NCI-H2227 treated with DMSO at 0.1 percent for 48 hours (cell line): Measurements from ENCODE around the gene CYP2C8.
"Not testable (repeated sequence)": the region's sequence is repeated elsewhere in the genome, so short reads cannot be mapped to it uniquely, and the experiment has no call there.

Source experiments
- DNase-seq: peaks from one replicate; lab custom pipeline; 2025; lab: John Stamatoyannopoulos, UW

CYP2C8 gene

DNA sequence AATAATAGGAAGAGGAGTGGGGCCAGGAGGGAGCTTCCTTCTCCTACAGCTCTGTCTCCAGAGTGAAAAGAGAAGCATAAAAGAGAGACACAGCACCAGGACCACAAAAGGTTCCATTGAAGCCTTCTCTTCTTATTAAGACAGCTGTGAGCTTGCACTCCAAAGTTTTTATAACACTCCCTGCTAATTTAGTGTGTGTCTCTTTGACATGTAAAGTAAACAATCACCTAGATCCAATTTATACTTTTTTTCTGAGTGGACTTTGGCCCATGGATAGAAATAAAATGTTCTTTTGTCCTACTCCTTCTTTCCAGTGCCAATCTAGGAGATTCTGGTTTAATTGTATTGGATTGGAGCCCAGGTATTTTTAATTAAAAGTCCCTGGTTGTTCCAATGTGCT is at the start of gene CYP2C8:
CYP2C8 (minus strand) TSS at position 212 of the 400 bp plus-strand sequence; CDS start at position 117, 95 bp downstream.
- DNase-seq = no peak

DNA sequence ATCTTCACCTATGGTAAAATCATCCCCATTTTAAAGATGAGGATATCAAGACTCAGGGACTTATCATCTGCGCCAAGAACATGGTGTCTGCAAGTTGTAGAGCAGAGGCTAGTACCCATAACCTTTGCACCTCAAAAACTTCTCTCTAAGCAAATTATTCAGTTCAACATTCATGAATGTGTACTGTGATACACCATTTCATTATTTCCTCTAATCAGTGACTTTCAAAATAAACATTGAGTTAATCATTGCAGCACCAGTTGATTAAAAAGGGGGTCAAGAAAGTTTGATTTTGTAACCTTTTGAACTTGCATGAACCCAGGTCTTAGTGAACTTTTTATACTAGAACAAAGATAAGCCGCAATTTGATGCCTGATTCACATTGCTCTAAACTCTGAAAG is 47.6 kb upstream of the CYP2C8 start:
- DNase-seq = no peak

DNA sequence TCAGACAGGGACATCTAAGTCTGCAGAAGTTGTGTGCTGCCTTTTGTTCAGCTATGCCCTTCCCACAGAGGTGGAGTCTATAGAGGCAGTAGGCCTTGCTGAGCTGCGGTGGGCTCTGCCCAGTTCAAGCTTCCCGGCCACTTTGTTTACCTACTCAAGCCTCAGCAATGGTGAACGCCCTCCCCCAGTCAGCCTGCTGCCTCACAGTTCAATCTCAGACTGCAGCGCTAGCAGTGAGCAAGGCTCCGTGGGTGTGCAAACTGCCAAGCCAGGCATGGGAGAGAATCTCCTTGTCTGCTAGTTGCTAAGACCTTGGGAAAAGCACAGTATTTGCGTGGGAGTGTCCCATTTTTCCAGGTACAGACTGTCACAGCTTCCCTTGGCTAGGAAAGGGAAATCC is 41.5 kb upstream of the CYP2C8 start:
- not testable (repeated sequence) for DNase-seq

DNA sequence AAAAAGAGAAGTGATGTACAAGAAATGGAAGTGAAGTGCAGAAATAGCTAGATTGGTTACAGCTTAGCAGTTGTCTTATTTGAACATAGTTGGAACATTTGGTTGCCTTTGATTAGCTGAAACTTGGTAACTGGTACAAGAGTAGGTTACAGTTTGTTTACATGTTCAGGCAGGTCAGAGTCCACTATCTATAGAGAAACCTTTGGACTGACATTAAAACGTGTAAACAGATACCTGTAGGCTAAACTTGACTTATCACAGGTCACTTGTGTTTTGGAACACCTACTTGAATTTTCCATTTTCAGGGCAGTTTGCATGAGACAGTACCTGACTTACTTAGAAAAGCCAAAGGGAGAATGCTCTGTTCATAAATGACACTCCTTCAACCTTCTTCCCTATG is 28.5 kb upstream of the CYP2C8 start:
- DNase-seq = no peak

DNA sequence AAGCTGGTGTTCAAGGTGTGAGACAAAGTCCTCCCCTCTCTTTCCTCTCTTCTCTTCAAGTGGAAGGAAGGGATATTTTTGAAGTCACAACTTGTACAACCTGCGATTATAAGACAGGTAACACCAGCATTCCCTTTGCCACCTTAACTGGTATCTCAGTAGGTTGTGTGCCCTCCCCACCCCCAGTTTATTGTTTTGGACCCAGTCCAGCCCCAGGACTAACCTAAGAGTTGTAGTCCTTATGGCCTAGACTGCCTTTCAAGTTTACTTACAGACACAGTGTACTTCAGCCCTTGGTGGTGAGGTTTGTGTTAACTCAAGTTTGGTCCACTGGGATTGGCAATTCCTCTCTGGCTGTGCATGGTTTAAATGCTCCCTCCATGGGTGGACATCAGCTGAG is 26.8 kb upstream of the CYP2C8 start:
- DNase-seq = no peak

DNA sequence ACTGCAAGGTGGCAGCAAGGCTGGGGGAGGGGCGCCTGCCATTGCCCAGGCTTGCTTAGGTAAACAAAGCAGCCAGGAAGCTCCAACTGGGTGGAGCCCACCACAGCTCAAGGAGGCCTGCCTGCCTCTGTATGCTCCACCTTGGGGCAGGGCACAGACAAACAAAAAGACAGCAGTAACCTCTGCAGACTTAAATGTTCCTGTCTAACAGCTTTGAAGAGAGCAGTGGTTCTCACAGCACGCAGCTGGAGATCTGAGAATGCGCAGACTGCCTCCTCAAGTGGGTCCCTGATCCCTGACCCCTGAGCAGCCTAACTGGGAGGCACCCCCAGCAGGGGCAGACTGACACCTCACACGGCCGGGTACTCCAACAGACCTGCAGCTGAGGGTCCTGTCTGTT is 10.3 kb upstream of the CYP2C8 start:
- not testable (repeated sequence) for DNase-seq

DNA sequence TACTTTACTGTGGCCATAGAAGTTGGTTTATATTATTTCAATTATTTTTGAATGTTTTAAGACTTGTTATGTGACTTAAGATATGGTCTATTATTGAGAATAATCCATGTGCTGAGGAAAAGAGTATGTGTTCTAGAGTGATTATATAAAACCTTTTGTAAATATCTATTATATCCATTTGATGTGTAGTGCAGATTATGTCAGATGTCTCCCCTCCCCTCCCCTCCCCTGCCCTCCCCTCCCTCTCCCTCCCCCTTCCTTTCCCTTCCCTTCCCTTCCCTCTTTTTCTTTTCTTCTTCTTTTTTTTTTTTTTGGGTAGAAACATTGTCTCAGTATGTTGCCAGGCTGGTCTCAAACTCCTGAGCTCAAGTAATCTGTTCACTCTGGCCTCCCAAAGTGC is 8.3 kb upstream of the CYP2C8 start:
- no peak for DNase-seq

DNA sequence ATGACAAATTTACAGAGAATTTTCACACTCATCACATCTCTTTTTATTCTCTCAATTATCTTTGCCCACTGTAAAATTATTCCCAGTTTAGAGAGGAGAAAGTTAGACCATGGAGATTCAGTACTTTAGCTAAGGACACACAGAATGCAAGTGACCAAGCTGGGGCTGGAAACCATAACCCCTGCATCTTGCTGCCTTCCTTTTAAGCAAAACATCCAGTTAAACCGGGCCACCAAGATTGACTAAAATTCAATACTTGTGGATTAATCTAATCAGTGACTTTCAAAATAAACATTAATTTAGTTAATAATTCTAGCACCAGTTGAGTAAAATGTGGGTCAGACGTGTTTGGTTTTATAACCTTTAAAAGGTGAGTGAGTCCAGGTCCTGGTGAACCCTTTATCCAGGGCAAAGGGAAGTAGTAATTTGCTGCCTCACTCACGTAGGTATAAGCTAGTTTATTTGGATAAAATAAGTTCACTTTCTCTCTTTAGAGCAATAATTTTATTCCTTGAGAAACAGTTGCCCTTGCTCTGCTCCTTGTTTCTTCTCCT is 1.9 kb upstream of the CYP2C8 start:
- no peak for DNase-seq

DNA sequence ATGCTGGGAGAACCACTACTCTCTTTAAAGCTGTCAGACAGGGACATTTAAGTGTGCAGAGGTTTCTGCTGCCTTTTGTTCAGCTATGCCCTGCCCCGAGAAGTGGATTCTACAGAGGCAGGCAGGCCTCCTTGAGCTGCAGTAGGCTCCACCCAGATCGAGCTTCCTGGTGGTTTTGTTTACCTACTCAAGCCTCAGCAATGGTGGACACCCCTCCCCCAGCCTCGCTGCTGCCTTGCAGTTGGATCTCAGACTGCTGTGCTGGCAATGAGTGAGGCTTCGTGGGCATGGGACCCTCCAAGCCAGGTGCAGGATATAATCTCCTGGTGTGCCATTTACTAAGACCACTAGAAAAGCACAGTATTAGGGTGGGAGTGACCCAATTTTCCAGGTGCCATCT is 5.2 kb downstream of the CYP2C8 start:
- DNase-seq = not testable (repeated sequence)

DNA sequence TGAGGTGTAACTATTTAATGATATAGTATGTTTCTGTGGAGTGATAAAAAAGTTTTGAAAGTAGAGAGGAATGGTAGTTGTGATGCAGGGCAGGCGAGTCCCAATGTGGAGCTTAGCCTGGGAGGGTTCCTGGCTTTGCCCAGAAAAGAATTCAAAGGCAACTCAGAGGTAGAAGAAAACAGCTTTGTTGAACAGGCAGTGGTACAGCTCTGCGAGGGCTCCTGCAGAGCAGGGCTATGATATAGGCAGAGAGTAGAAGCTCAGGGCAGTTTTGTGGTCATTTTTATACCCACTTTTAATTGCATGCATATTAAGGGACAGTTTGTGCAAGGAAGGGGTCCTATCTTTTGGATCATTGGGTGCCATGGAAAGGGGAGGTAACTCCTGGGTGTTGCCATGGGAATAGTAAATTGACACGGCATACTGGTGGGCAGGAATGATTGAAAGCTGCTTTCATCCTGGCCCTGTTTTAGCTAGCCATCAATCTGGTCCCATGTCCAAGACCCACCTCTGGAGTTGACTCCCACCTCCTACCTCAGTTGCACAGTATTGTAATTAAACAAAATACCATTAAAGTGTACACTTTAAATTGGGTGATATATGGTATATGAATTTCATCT is 12.4 kb downstream of the CYP2C8 start:
- DNase-seq = no peak

DNA sequence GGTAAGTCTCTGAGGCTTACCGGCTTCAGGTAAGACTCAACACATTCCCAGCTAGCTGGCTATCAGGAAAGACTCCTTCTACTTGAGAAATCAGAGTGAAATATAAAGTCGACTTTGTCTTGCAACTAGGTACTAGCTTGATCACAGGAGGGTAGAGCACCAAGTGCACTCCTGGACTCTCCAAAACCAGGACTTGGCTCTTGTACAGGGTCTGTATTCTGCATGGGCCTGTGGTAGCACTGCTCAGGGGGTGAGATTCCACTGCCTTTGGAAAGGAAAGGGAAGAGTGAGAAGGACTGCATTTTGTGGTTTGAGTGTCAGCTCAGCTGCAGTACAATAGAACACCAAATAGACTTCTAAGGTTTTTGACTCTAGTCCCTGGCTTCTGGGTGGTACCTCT is 19.4 kb downstream of the CYP2C8 start:
- no peak for DNase-seq

DNA sequence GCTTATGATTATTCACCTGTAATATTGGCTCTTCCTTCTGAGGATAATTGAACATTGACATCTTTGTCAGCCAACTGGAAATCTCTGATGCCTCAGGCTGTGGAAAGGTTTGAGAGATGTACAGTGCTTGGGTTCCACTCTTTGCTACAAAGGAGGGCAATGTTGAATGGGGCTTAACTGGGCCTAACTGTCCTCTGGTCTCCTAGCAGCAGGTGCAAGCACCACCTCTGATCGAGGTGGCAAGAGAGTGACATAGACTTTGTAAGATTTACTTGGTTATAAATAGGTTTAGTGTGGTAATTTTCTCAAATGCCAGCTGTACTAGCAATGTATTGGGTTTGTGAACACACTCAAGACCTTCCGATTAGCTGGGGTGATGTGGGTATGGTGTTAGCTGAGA is 21.1 kb downstream of the CYP2C8 start:
- no peak for DNase-seq

DNA sequence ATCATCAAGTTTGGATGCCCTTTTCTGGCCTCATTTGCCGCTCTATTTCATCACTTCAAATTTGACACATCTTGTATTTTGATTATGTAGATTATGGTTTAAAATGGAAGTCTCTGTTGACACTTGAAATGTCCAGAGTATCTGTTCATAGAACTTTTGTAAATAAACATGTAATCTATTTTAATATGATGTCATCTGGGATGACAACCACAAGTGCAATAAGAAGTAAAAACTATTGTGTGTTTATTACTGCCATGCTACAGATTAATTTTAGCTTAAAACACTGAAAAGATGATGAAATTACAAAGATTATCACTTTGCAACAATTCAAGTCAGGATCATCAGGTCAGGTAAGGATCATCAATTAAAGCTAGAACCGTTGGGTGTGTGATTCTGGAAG is 30.0 kb downstream of the CYP2C8 start:
- no peak for DNase-seq

DNA sequence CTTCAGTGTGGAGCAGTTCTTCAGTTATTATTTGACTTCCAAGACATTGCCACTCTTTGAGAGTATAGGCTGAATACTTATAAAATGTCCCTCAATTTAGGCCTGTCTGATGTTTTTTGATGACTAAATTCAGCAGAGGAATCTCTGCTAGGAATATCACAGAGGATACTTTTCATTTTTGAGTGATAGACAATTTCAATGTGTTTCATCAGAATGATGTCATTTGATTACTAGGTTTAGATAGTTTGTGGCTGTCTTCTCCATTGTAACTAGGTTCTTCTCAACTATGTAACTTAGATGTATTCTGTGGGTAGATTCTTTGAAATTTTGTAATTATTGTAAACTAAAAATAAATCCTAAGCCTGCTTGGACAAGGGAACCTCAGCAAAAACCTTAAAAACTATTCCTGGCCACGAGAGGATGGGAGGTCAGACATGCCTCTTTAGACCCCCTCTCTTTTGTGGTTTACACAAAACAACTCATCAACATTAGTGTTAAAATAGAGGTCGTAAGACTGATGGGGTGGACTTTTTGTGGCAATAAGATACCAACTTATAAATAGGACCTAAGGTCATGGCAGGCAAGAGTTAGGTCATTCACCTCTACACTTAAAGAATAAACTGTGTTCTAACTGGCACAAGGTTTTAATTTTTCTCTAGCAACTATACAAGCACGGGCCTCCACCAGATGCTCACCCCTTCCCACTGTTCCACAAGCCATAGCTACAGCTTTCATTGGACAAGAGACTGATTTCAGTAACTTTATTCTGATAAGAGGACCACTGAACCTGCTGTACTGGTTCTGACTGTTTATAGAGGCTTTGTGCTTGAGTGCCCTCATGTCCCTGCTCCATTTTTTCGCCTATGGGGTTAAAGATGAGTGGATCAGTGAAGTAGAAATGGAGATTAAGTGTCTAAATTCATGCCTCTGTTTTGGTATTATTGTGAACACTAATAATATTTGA is 33.7 kb downstream of the CYP2C8 start:
- DNase-seq = no peak

DNA sequence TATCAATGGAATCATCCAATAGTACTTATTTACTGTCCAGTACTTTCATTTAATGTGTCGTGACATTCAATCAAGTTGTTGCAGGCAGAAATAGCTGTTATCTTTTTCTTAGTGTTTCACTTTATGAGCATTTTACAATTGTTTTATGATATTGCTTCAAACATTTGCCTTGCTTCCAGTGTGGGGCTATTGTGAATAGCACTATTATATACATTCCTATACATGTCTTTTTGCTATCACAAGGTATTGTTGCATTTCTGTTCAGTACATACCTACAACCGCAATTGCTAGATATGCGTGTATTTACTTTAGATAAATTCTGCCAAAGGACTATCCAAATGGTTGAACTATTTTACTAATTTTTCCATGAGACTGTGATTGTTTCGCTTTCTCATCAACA is 34.9 kb downstream of the CYP2C8 start:
- no peak for DNase-seq

DNA sequence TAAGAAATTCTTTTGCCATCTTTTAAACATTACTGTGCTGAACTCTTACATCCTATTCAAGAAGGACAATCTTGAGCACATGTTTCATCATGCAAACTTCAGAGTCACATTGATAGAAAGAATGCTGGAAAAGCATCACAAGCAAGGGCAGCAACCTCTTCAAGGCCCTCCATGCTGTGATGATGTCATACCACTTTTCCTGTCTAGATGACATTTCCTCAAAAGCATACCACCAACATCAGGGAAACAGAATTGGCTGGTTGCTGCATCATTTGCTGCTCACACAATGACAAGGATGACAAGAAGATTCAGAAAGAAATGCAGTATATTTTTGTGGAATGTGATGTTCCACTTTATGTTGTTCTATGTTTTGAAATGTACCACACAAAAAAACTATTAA is 37.6 kb downstream of the CYP2C8 start:
- no peak for DNase-seq

DNA sequence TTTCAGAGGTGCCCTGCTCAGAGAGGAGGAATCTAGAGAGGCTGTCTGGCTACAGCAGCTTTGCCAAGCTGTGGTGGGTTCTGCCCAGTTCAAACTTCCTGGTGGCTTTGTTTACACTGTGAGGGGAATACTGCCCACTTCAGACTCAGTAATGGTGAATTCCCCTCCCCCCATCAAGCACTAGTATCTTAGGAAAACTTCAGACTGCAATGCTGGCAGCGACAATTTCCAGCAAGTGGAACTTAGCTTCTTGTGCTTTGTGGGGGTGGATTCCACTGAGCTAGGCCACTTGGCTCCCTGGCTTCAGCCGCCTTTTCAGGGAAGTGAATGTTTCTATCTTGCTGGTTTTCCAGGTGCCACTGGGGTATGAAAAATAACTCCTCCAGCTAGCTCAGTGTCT is 42.8 kb downstream of the CYP2C8 start:
- no peak for DNase-seq

DNA sequence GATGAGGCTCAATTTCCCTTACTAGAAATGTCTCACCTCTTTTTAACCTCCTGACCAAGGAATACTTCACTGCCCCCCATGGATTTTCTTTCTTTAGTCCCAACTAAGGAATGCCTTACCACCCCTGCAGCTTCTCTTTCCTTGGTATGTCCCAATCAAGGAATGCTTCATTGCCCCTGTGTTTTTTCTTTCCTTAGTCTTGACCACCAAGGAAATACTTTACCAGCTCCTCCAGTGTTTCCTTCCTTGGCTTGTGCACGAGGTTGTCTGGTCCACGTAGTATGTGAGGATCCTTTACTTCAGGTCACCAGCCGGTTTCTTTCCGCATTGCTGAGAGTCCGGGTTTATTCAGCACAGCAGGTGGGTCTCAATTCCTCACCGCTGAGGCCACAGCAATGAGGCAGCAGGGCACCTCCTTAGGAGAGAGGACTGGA is 71.5 kb downstream of the CYP2C8 start:
- DNase-seq = no peak

DNA sequence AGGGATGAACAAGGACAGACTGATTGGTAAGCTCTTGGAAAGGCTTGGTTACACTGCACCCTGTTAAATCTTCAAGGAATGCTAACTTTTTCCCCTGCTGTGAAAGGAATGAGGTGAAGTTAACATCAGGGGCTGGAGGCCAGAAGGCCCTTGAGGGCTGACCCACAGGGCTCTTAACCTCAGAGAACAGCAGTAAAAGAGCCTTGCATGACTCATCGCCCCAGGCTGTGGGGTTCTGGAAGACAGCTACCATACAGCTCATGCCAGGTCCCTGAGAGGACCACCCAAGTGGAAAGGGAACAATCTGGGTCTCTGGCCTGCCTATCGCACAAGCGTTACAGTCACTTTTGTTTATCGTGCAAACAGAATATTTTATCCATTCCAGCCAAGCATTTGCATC is 76.5 kb downstream of the CYP2C8 start:
- no peak for DNase-seq

DNA sequence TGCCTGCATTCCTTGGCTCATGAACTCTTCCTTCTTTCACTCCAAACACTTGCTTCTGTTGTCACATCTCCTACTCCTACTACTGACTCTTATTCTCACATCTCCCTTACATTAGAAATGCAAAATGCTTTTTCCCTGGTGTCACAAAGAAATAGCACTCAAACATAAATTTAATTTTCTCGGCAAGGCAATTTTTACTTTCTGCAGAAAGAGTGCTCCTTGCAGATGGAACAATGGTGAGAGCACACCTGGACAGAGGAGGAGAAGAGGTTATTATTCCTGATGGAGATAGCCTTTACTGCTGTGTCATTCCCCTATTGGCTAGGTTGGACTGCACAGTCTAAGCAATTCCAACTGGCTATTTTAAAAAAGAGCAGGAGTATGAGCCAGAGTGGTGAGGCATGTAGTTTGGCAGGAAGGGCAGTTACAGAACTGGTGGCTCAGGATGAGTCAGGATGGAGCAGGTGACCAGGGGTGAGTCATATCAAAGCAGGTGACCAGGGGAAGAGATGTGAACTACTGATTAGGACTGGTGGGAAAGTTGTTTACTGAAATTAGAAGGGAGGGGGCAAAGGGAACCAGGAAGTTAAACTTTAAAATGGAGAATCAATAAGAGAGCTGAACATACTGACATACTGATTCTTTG is 77.9 kb downstream of the CYP2C8 start:
- DNase-seq = no peak

DNA sequence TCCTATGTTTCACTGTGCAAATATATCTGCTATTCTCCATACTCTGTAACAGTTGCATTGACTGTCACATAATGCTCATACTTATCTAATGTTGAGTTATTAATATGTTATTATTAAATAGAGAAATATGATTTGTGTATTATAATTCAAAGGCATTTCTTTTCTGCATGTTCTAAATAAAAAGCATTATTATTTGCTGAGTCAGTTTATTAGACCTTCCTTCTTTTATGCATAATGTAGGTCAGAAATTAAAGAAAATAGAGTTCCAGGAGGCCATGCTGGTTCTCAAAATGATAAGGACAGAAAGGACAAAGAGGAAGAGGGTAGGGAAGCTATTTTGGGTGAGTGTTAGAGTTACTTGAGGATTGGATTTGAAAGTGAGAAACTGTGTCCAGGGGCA is 80.1 kb downstream of the CYP2C8 start:
- DNase-seq = no peak
